BJ (cell line): ENCODE data around the gene TCAP. TPM values are rescaled to one million over a fixed set of nuclear protein-coding genes. Genes with fewer than 3 reads are reported as not detected.
"Not testable (repeated sequence)": the region's sequence is repeated elsewhere in the genome, so short reads cannot be mapped to it uniquely, and the experiment has no call there.

Source experiments
- CTCF ChIA-PET: fragments of 350-600 bp; formaldehyde crosslinking; extraction: SDS; loops from one replicate; lab custom pipeline; 2021; ENCODE audit warnings: antibody characterized with exemption, inconsistent platforms; lab: Yijun Ruan, JAX
- POLR2A ChIA-PET: fragments of 300-600 bp; sonication (Branson Sonifier 250); formaldehyde crosslinking; extraction: SDS; loops from one replicate; lab custom pipeline; 2021; ENCODE audit warnings: antibody characterized with exemption; lab: Charles Lee
- DNase-seq: peaks from one replicate; pipeline ENCODE4 v3.0.0-alpha.2; 2011; ENCODE audit warnings: low read depth
- H3K27me3 ChIP-seq: 2 replicates; pipeline ENCODE4 v1.6.0; 2011; ENCODE audit warnings: low read length; ENCODE audit not compliant: control insufficient read depth, insufficient read depth
- H3K36me3 ChIP-seq: 2 replicates; pipeline ENCODE4 v1.5.1; 2011; ENCODE audit warnings: low read length; ENCODE audit not compliant: control insufficient read depth, insufficient read depth
- H3K4me3 ChIP-seq: 2 replicates; pipeline ENCODE4 v1.5.1; 2011; ENCODE audit warnings: low read depth, mild to moderate bottlenecking, control low read depth, low read length
- polyA plus RNA-seq: library from polyadenylated mRNA; depleted of rRNA; stranded (reverse); fragments of >200 nt; gene quantifications from 2 replicates; pipeline ENCODE4 v1.2.3, GENCODE V29; 2011
- TF ChIP-seq, protein P1 (sequence below): IDR thresholded peaks from 2 replicates; pipeline ENCODE4 v1.5.1; 2011; ENCODE audit warnings: low read depth, mild to moderate bottlenecking, control low read depth, inconsistent platforms, low read length, moderate library complexity; ENCODE audit not compliant: insufficient read depth

Gene TCAP
- polyA plus RNA-seq, 1 experiment = 0.22 TPM

GRCh38 chr17:39706383-39706782 is 41.2 kb downstream of the TCAP start:
- H3K4me3 ChIP-seq = no peak overlapping the region
- no peaks in the 10 kb centered on the region for H3K27me3 ChIP-seq
- POLR2A ChIA-PET = no interaction called here
- CTCF ChIA-PET = interaction anchor here (1.2 to 1.7 kb wide), 2 partner anchors 24 to 49 kb away, joined by 3 to 5 read pairs; no protein-coding TSS in a partner anchor
- TF ChIP-seq, protein P1, sequence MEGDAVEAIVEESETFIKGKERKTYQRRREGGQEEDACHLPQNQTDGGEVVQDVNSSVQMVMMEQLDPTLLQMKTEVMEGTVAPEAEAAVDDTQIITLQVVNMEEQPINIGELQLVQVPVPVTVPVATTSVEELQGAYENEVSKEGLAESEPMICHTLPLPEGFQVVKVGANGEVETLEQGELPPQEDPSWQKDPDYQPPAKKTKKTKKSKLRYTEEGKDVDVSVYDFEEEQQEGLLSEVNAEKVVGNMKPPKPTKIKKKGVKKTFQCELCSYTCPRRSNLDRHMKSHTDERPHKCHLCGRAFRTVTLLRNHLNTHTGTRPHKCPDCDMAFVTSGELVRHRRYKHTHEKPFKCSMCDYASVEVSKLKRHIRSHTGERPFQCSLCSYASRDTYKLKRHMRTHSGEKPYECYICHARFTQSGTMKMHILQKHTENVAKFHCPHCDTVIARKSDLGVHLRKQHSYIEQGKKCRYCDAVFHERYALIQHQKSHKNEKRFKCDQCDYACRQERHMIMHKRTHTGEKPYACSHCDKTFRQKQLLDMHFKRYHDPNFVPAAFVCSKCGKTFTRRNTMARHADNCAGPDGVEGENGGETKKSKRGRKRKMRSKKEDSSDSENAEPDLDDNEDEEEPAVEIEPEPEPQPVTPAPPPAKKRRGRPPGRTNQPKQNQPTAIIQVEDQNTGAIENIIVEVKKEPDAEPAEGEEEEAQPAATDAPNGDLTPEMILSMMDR = no peak
- peaks cover 23% of the 10 kb centered on the region for H3K36me3 ChIP-seq
- DNase-seq = no peak

DNA sequence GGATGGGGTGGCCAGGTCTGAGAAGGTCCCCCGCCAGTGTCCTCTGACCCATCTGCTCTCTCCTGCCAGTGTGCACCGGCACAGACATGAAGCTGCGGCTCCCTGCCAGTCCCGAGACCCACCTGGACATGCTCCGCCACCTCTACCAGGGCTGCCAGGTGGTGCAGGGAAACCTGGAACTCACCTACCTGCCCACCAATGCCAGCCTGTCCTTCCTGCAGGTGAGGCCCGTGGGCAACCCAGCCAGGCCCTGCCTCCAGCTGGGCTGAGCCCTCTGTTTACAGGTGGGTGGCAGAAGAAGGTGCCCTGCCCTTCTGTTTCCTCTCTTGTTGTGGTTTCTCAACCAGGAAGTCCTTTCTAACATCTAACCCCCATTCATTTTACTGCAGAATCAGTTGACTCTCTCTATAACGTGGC is 41.8 kb downstream of the TCAP start:
- ChIA-PET POLR2A (no interaction called here), CTCF (interaction anchor here (1.7 kb wide), 1 partner anchor 49 kb away, joined by 5 read pairs; no protein-coding TSS in a partner anchor)
- Histone ChIP-seq H3K4me3 (no peak overlapping the region), H3K27me3 (no peaks in the 10 kb centered on the region), H3K36me3 (peaks cover 26% of the 10 kb centered on the region)
- TF ChIP-seq, protein P1 = no peak
- DNase-seq = no peak

DNA sequence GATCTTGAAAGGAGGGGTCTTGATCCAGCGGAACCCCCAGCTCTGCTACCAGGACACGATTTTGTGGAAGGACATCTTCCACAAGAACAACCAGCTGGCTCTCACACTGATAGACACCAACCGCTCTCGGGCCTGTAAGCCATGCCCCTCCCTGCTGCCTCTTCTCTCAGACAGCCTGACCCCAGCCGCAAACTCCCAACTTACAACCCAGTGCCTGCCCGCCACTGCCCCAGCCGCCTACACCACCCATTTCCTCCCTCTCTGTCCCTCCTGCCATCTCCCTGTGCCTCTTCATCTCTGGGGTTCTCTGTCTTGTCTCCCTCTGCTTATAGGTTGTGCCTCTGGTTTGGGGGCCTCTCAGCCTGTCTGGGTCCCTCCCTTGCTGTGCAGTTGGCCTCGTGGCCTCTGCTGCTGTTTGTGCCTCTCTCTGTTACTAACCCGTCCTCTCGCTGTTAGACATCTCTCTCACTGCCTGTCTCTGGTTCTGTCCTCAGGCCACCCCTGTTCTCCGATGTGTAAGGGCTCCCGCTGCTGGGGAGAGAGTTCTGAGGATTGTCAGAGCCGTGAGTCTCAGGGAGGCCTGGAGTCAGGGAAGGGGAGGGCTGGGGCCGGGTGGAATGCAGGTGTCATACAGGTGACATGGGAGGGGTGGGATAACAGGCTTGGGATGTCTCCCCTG is 44.3 kb downstream of the TCAP start:
- Histone ChIP-seq H3K27me3 (no peaks in the 10 kb centered on the region), H3K4me3 (no peak overlapping the region), H3K36me3 (peaks cover 34% of the 10 kb centered on the region)
- POLR2A ChIA-PET = no interaction called here
- CTCF ChIA-PET = interaction anchor here (1.0 to 1.8 kb wide), 3 partner anchors 10 to 86 kb away, joined by 3 to 8 read pairs (median 5); partner anchors contain the start of genes ERBB2 and MIEN1
- TF ChIP-seq, protein P1 = no peak
- DNase-seq = no peak

GRCh38 chr17:39709998-39710964 is 45.1 kb downstream of the TCAP start:
- ChIA-PET CTCF (interaction anchor here (0.5 to 2.3 kb wide), 4 partner anchors 8 to 62 kb away, joined by 3 to 7 read pairs (median 4); partner anchors contain the start of genes ERBB2 and MIEN1), POLR2A (no interaction called here)
- H3K36me3 ChIP-seq = peaks cover 36% of the 10 kb centered on the region
- no peak overlapping the region for H3K4me3 ChIP-seq
- no peaks in the 10 kb centered on the region for H3K27me3 ChIP-seq
- DNase-seq = no peak
- TF ChIP-seq, protein P1 = no peak

DNA sequence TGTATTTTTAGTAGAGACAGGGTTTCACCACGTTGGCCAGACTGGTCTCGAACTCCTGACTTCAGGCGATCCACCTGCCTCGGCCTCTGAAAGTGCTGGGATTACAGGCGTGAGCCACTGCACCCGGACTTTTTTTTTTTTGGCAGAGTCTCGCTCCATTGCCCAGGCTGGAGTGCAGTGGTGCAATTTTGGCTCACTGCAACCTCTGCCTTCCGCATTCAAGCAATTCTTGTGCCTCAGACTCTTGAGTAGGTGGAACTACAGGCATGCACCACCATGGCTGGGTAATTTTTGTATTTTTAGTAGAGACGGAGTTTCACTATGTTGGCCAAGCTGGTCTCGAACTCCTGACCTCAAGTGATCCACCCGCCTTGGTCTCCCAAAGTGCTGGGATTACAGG is 45.9 kb downstream of the TCAP start:
- not testable (repeated sequence) for H3K4me3 ChIP-seq, DNase-seq, H3K27me3 ChIP-seq
- POLR2A ChIA-PET = interaction anchor here (0.6 kb wide), 1 partner anchor 75 kb away, joined by 3 read pairs; no protein-coding TSS in a partner anchor
- CTCF ChIA-PET = interaction anchor here (0.9 to 2.3 kb wide), 3 partner anchors 7 to 19 kb away, joined by 4 to 7 read pairs (median 5); partner anchors contain the start of genes ERBB2 and MIEN1
- H3K36me3 ChIP-seq = peaks cover 44% of the 10 kb centered on the region
